ENCODE results near the gene PCDH17. TPM values are rescaled to one million over a fixed set of nuclear protein-coding genes. Genes with fewer than 3 reads are reported as not detected.

The PCDH17 gene
- polyA plus RNA-seq, 3 donors = not detected

- Histone ChIP-seq H2AFZ (ENCODE audit: insufficient read depth, low read depth, low read length, poor library complexity, severe bottlenecking) (no peak overlapping the region), H3K27me3 (ENCODE audit: control insufficient read depth in 2 of 2, insufficient read depth in 2 of 2, low read length in 2 of 2) (no peaks in the 10 kb centered on the region), H3K4me1 (ENCODE audit: control insufficient read depth in 1 of 2, insufficient read depth in 2 of 2, low read length in 2 of 2) (no peaks in the 10 kb centered on the region), H3K9ac (ENCODE audit: insufficient read depth, low read length, poor library complexity, severe bottlenecking) (no peak overlapping the region), H3K9me3 (replicated peaks in 1 of 2; ENCODE audit: control insufficient read depth in 1 of 2, insufficient read depth in 1 of 2, low read length in 2 of 2) (peaks cover 3 to 15% of the 10 kb centered on the region in 2 donors), H3K36me3 (replicated peaks in 1 of 2; ENCODE audit: control insufficient read depth in 1 of 2, insufficient read depth in 2 of 2, low read length in 2 of 2) (no peaks in the 10 kb centered on the region), H3K79me2 (ENCODE audit: insufficient read depth, low read length) (no peaks in the 10 kb centered on the region), H3K4me3 (replicated peaks in 1 of 3; ENCODE audit: low read depth in 2 of 3, low read length in 3 of 3) (no peak overlapping the region), H3K4me2 (replicated peaks; ENCODE audit: extremely low read depth, low read length, poor library complexity, severe bottlenecking) (no peak overlapping the region), H3K27ac (ENCODE audit: low read depth in 1 of 2, low read length in 2 of 2) (no peak overlapping the region), H4K20me1 (ENCODE audit: insufficient read depth, low read length) (no peaks in the 10 kb centered on the region)
- Mint-ChIP-seq H3K4me3 (no peak overlapping the region), H3K9me3 (peaks cover 0 to 6% (median 3%) of the 10 kb centered on the region in 7 donors), H3K27me3 (ENCODE audit: low read depth in 3 of 3) (no peaks in the 10 kb centered on the region), H3K27ac (no peak overlapping the region), H3K36me3 (no peaks in the 10 kb centered on the region), H3K4me1 (no peaks in the 10 kb centered on the region)
- DNase-seq = no peak
- no CpG with 5 or more reads among the region's 1 CpG for WGBS (ENCODE audit: insufficient coverage)
- intact Hi-C loops (cut with micrococcal nuclease) = no loop called here
- TF ChIP-seq CTCF (IDR thresholded peaks at IDR 0.05) = no peak
These were observed 48.0 kb upstream of the PCDH17 start for GRCh38 chr13:57583529-57583928.

- no peak overlapping the region for H2AFZ ChIP-seq (ENCODE audit: insufficient read depth, low read depth, low read length, poor library complexity, severe bottlenecking)
- no CpG with 5 or more reads among the region's 3 CpGs for WGBS (ENCODE audit: insufficient coverage)
- H3K9me3 ChIP-seq (replicated peaks in 1 of 2; ENCODE audit: control insufficient read depth in 1 of 2, insufficient read depth in 1 of 2, low read length in 2 of 2) = no peaks in the 10 kb centered on the region
- no peak overlapping the region for H3K4me2 ChIP-seq (replicated peaks; ENCODE audit: extremely low read depth, low read length, poor library complexity, severe bottlenecking)
- H3K79me2 ChIP-seq (ENCODE audit: insufficient read depth, low read length) = no peaks in the 10 kb centered on the region
- no peak overlapping the region for H3K4me3 ChIP-seq (replicated peaks in 1 of 3; ENCODE audit: low read depth in 2 of 3, low read length in 3 of 3)
- H3K9me3 Mint-ChIP-seq = peaks cover 0 to 4% (median 0%) of the 10 kb centered on the region in 7 donors
- H3K27ac ChIP-seq (ENCODE audit: low read depth in 1 of 2, low read length in 2 of 2) = no peak overlapping the region
- no peaks in the 10 kb centered on the region for H3K27me3 ChIP-seq (ENCODE audit: control insufficient read depth in 2 of 2, insufficient read depth in 2 of 2, low read length in 2 of 2)
- intact Hi-C loops (cut with micrococcal nuclease) = no loop called here
- H3K27me3 Mint-ChIP-seq (ENCODE audit: low read depth in 3 of 3) = no peaks in the 10 kb centered on the region
- TF ChIP-seq CTCF (IDR thresholded peaks at IDR 0.05) = no peak
- no peaks in the 10 kb centered on the region for H4K20me1 ChIP-seq (ENCODE audit: insufficient read depth, low read length)
- no peaks in the 10 kb centered on the region for H3K36me3 Mint-ChIP-seq
- H3K4me3 Mint-ChIP-seq = no peak overlapping the region
- H3K4me1 Mint-ChIP-seq = no peaks in the 10 kb centered on the region
- no peaks in the 10 kb centered on the region for H3K36me3 ChIP-seq (replicated peaks in 1 of 2; ENCODE audit: control insufficient read depth in 1 of 2, insufficient read depth in 2 of 2, low read length in 2 of 2)
- DNase-seq = no peak
- H3K27ac Mint-ChIP-seq = no peak overlapping the region
- H3K4me1 ChIP-seq (ENCODE audit: control insufficient read depth in 1 of 2, insufficient read depth in 2 of 2, low read length in 2 of 2) = no peaks in the 10 kb centered on the region
- no peak overlapping the region for H3K9ac ChIP-seq (ENCODE audit: insufficient read depth, low read length, poor library complexity, severe bottlenecking)
These were observed 42.9 kb upstream of the PCDH17 start for GRCh38 chr13:57588639-57589038.
